Ectodermal cell (in vitro differentiated cells): ENCODE measurements around the gene MBD3L5.
"Not testable (repeated sequence)": the region's sequence is repeated elsewhere in the genome, so short reads cannot be mapped to it uniquely, and the experiment has no call there.

Experiments used
- H3K27ac ChIP-seq: 2 replicates; pipeline ENCODE4 v1.7.0; 2013; ENCODE audit warnings: mild to moderate bottlenecking, low read depth, low read length; ENCODE audit not compliant: insufficient read depth, poor library complexity, severe bottlenecking
- H3K27me3 ChIP-seq: 2 replicates; pipeline ENCODE4 v1.7.0; 2013; ENCODE audit warnings: mild to moderate bottlenecking, low read length; ENCODE audit not compliant: insufficient read depth, control insufficient read depth, poor library complexity, severe bottlenecking
- H3K36me3 ChIP-seq: one replicate; pipeline ENCODE4 v1.7.0; 2013; ENCODE audit warnings: low read length; ENCODE audit not compliant: control insufficient read depth, insufficient read depth
- H3K4me1 ChIP-seq: one replicate; pipeline ENCODE4 v1.7.0; 2013; ENCODE audit warnings: low read length; ENCODE audit not compliant: control insufficient read depth, insufficient read depth
- H3K4me3 ChIP-seq: 2 replicates; pipeline ENCODE4 v1.7.0; 2013; ENCODE audit warnings: low read depth, low read length, control low read depth; ENCODE audit not compliant: insufficient read depth
- H3K9me3 ChIP-seq: 2 replicates; pipeline ENCODE4 v1.7.0; 2013; ENCODE audit warnings: mild to moderate bottlenecking, low read length, moderate library complexity; ENCODE audit not compliant: control insufficient read depth
- WGBS, 2 experiments: methylation state at CpG; one replicate each; pipeline ENCODE4 v1.1.7; 2013; ENCODE audit warnings: missing lambda C conversion rate in 2 of 2; 5-methylcytosine and 5-hydroxymethylcytosine counted together

The MBD3L5 gene

DNA sequence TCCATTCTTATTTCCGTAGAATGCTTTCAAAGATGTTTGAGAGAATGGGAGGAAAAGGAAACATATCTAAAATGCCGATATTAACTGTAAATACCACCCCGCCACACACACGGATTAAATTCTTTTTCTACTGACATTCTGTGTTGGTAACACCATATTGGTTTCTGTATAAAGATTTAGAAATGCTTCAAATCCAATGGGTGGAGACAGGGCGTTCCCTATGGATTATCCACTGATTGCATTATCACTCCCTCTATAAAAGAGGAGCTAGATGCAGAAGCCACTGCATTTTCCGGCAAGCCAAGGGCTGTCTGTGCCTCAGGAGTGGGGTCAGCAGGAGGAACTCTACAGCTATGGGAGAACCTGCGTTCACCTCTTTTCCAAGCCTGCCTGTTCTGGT, 18.6 kb downstream of the MBD3L5 start, which contains the start of gene MBD3L2:
Gene MBD3L2, plus strand, starts transcription at position 301 of the 400 bp plus-strand sequence. Its CDS starts 53 bp downstream, at position 354.
- not testable (repeated sequence) for H3K9me3 ChIP-seq, H3K4me1 ChIP-seq, H3K36me3 ChIP-seq, H3K27me3 ChIP-seq, H3K4me3 ChIP-seq, H3K27ac ChIP-seq
- no CpG with 5 or more reads among the region's 7 CpGs for WGBS, 2 experiments

DNA sequence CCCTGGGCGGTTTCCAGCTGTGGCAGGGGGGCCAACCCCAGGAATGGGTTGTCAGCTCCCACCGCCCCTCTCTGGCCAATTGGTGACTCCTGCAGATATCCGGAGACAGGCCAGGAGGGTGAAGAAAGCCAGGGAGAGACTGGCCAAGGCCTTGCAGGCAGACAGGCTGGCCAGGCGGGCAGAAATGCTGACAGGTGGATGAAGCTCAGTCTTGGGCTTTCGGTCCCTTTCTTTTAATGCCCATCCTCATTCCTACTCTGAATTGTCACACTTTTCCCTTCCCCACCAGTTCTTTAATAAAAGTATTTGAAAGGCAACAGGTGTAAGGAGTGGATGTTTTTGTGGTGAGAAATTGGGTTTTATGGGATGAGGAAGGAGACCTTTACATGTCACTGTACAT, 21.0 kb downstream of the MBD3L5 start:
- not testable (repeated sequence) for H3K4me3 ChIP-seq, H3K9me3 ChIP-seq, H3K27ac ChIP-seq, H3K36me3 ChIP-seq, H3K27me3 ChIP-seq, H3K4me1 ChIP-seq
- no CpG with 5 or more reads among the region's 5 CpGs for WGBS, 2 experiments

DNA sequence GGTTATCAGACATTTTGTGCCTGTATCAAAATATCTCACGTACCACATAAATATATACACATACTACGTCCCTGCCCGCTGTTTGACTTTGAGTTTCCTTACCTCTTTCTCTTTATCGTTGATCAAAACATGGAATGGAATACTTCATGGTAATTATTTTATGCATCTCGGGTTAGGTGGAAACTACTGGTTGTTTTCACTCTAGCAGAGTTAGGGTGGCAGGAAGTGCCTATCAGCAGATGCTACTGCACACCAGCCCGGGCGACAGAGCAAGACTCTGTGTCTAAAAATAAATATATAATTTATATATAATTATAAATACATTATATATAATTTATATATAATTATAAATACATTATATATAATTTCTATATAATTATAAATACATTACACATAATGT, 22.5 kb downstream of the MBD3L5 start:
- H3K9me3 ChIP-seq, H3K36me3 ChIP-seq, H3K4me1 ChIP-seq, H3K4me3 ChIP-seq, H3K27ac ChIP-seq, H3K27me3 ChIP-seq: not testable (repeated sequence)
- WGBS, 2 experiments, result 90% methylated on average over 4 of the region's 7 CpGs; no CpG with 5 or more reads in 1 of the 2 experiments

DNA sequence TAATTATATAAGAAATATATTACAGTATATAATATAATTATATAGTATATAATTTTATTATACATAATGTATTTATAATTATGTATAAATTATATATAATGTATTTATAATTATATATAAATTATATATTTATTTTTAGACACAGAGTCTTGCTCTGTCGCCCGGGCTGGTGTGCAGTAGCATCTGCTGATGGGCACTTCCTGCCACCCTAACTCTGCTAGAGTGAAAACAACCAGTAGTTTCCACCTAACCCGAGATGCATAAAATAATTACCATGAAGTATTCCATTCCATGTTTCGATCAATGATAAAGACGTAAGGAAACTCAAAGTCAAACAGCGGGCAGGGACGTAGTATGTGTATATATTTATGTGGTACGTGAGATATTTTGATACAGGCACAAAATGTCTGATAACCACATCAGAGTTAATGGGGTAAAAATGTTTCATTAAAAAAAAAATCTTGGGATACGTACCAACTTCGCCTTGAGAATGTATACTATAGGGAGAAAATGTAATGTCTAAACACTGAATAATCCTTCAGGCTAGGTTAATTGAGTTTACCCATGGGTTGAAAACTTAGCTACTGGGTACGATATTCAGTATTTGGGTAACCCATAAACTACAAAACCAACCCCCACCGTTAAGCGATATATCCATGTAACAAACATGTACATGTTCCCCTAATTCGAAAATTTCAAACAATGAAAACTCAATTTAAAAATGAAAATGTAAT, 24.4 kb downstream of the MBD3L5 start:
- not testable (repeated sequence) for H3K27me3 ChIP-seq, H3K27ac ChIP-seq, H3K4me3 ChIP-seq, H3K36me3 ChIP-seq, H3K9me3 ChIP-seq, H3K4me1 ChIP-seq
- WGBS, 2 experiments, result 92 to 96% methylated on average over 5 of the region's 14 CpGs

DNA sequence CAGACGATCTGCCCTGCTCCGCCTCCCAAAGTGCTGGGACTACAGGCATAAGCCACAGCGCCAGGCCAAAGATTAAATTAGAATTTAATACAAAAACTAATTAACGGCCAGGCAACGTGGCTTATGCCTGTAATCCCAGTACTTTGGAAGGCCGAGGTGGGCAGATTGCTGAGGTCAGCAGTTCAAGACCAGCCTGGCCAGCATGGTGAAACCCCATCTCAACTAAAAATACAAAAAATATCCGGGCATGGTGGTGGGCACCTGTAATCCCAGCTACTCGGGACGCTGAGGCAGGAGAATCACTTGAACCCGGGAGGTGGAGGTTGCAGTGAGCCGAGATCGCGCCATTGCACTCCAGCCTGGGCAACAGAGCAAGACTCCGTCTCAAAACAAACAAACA, 25.3 kb downstream of the MBD3L5 start:
- not testable (repeated sequence) for H3K27ac ChIP-seq, H3K9me3 ChIP-seq, H3K4me1 ChIP-seq, H3K27me3 ChIP-seq, H3K36me3 ChIP-seq, H3K4me3 ChIP-seq
- whole genome bisulfite sequencing, 2 experiments, result 89 to 91% methylated on average over 9 to 11 of the region's 14 CpGs

DNA sequence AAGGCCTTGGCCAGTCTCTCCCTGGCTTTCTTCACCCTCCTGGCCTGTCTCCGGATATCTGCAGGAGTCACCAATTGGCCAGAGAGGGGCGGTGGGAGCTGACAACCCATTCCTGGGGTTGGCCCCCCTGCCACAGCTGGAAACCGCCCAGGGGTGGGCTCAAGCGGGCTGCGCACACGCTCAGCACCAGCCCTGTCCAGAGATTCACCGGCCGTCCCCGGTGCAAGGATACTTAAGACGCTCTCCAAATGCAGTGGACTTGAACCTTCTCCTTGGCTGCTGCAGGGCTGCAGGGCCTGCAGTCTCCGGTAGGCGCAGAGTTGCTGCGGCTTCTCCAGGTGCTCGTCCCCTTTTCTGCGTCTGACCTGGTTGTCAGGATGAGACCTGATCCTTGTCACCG, 26.0 kb downstream of the MBD3L5 start:
- H3K4me3 ChIP-seq, H3K4me1 ChIP-seq, H3K27me3 ChIP-seq, H3K9me3 ChIP-seq, H3K27ac ChIP-seq, H3K36me3 ChIP-seq: not testable (repeated sequence)
- WGBS, 2 experiments, result 91 to 96% methylated on average over 7 of the region's 16 CpGs

DNA sequence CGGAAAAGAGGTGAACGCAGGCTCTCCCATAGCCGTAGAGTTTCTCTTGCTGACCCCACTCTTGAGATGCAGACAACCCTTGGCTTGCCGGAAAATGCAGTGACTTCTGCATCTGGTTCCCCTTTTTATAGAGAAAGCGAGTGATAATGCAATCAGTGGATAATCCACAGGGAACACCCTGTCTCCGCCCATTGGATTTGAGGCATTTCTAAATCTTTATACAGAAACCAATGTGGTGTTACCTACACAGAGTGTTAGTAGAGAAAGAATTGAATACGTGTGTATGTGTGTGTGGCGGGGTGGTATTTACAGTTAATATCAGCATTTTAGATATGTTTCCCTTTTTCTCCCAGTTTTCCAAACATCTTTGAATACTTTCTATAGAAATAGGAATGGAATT, 28.2 kb downstream of the MBD3L5 start, which contains the start of gene MBD3L3:
Gene MBD3L3, minus strand, starts transcription at position 101 of the 400 bp plus-strand sequence. Its CDS starts 71 bp downstream, at position 30.
- not testable (repeated sequence) for H3K4me1 ChIP-seq, H3K9me3 ChIP-seq, H3K27ac ChIP-seq, H3K27me3 ChIP-seq, H3K36me3 ChIP-seq, H3K4me3 ChIP-seq
- no CpG with 5 or more reads among the region's 8 CpGs for WGBS, 2 experiments

DNA sequence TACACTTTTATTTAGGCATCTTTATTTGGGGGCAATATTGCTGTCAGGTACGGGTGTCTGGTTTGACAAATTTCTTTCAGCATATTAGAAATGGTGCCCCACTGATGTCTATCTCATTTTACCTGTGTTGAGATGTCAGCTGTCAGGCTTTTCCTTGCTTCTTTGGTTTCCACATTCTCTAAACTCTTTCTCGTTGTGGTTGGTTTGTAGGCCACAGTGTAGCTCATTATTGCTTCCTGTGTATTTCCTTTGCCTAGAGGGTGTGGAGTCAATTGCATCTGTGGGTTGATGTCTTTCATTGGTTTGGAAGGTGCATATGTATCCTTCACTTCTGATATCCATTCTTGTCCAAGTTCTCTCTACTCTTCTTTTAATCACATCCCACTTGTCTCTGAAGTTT, 29.6 kb downstream of the MBD3L5 start:
- H3K4me3 ChIP-seq, H3K9me3 ChIP-seq, H3K27ac ChIP-seq, H3K36me3 ChIP-seq, H3K27me3 ChIP-seq, H3K4me1 ChIP-seq: not testable (repeated sequence)
- WGBS, 2 experiments, result 43 to 67% methylated on average over 1 of the region's 2 CpGs

DNA sequence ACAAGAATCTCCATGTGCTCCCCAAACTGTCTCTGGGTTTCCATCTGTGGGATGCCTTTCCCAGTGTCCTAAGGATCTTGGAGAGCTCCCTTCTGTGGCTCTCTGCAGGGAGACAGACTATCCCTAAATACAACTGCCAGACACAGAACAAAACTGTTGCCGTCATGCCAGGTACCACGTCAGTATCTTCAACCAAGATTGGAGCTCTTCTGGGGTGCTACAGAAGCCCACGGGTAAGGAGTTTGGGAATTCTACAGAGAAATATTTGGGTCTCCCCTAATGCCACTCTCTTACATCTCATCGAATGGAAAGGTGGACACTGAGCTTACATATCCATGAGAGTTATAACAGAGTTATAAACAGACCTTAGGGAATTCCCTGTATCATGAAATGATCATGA, 33.0 kb downstream of the MBD3L5 start:
- Histone ChIP-seq H3K27ac (no peak overlapping the region), H3K27me3 (no peaks in the 10 kb centered on the region), H3K4me3 (no peak overlapping the region), H3K36me3 (no peaks in the 10 kb centered on the region), H3K9me3 (no peaks in the 10 kb centered on the region), H3K4me1 (no peaks in the 10 kb centered on the region)
- 84 to 85% methylated on average over 4 of the region's 4 CpGs for WGBS, 2 experiments

DNA sequence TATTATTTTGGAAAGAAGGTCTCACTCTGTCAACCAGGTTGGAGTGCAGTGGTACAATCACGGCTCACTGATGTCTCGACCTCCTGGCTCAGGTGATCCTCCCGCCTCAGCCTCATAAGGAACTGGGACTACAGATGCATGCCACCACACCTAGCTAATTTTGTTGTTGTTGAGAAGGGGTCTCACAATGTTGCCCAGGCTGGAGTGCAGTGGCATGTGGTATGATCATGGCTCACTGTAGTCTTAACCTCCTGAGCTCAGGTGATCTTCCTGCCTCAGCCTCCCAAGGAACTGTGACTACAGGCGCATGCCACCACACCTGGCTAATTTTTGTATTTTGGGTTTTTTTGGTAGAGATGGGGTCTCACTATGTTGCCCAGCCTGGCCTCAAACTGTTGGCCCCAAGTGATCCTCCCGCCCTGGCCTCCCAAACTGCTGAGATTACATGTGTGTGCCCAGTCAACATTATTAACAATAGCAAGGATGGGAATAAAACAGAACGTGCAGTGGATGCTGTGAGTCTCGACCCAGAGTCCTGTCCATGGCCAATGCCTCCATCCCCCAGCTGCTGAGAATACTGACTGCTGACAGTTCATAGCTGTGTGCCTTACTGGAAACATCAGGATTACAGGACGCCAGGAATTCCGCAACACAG, 33.5 kb downstream of the MBD3L5 start:
- H3K27ac ChIP-seq, result no peak overlapping the region
- H3K4me1 ChIP-seq, result no peaks in the 10 kb centered on the region
- H3K36me3 ChIP-seq, result no peaks in the 10 kb centered on the region
- H3K27me3 ChIP-seq, result no peaks in the 10 kb centered on the region
- no peaks in the 10 kb centered on the region for H3K9me3 ChIP-seq
- no peak overlapping the region for H3K4me3 ChIP-seq
- WGBS, 2 experiments, result 82 to 87% methylated on average over 9 of the region's 9 CpGs
